T-helper 1 cell treated with Interleukin-12 subunit alpha and Interleukin-12 subunit beta and Interleukin-4 antibody, amounts not matched to agents 30 μg/mL and 1 μg/mL, for 36 hours (primary cell): ENCODE measurements around the gene TNRC6B.
"Not testable (repeated sequence)": the region's sequence is repeated elsewhere in the genome, so short reads cannot be mapped to it uniquely, and the experiment has no call there.

ENCODE experiments used
- H3K27ac Mint-ChIP-seq: one replicate; pipeline ENCODE4 v1.8.0; 2021; ENCODE audit warnings: mild to moderate bottlenecking, mixed read lengths
- H3K27me3 Mint-ChIP-seq: one replicate; pipeline ENCODE4 v1.8.0; 2021; ENCODE audit warnings: low read depth, mixed read lengths
- H3K36me3 Mint-ChIP-seq: one replicate; pipeline ENCODE4 v1.8.0; 2021; ENCODE audit warnings: low read depth, mixed read lengths
- H3K4me1 Mint-ChIP-seq: one replicate; pipeline ENCODE4 v1.8.0; 2021; ENCODE audit warnings: low read depth, mixed read lengths
- H3K4me3 Mint-ChIP-seq: one replicate; pipeline ENCODE4 v1.8.0; 2021; ENCODE audit warnings: mild to moderate bottlenecking, moderate library complexity, mixed read lengths
- H3K9me3 Mint-ChIP-seq: one replicate; pipeline ENCODE4 v1.8.0; 2021; ENCODE audit warnings: mixed read lengths

The TNRC6B gene, protein sequence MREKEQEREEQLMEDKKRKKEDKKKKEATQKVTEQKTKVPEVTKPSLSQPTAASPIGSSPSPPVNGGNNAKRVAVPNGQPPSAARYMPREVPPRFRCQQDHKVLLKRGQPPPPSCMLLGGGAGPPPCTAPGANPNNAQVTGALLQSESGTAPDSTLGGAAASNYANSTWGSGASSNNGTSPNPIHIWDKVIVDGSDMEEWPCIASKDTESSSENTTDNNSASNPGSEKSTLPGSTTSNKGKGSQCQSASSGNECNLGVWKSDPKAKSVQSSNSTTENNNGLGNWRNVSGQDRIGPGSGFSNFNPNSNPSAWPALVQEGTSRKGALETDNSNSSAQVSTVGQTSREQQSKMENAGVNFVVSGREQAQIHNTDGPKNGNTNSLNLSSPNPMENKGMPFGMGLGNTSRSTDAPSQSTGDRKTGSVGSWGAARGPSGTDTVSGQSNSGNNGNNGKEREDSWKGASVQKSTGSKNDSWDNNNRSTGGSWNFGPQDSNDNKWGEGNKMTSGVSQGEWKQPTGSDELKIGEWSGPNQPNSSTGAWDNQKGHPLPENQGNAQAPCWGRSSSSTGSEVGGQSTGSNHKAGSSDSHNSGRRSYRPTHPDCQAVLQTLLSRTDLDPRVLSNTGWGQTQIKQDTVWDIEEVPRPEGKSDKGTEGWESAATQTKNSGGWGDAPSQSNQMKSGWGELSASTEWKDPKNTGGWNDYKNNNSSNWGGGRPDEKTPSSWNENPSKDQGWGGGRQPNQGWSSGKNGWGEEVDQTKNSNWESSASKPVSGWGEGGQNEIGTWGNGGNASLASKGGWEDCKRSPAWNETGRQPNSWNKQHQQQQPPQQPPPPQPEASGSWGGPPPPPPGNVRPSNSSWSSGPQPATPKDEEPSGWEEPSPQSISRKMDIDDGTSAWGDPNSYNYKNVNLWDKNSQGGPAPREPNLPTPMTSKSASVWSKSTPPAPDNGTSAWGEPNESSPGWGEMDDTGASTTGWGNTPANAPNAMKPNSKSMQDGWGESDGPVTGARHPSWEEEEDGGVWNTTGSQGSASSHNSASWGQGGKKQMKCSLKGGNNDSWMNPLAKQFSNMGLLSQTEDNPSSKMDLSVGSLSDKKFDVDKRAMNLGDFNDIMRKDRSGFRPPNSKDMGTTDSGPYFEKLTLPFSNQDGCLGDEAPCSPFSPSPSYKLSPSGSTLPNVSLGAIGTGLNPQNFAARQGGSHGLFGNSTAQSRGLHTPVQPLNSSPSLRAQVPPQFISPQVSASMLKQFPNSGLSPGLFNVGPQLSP (N-terminal part only)

DNA sequence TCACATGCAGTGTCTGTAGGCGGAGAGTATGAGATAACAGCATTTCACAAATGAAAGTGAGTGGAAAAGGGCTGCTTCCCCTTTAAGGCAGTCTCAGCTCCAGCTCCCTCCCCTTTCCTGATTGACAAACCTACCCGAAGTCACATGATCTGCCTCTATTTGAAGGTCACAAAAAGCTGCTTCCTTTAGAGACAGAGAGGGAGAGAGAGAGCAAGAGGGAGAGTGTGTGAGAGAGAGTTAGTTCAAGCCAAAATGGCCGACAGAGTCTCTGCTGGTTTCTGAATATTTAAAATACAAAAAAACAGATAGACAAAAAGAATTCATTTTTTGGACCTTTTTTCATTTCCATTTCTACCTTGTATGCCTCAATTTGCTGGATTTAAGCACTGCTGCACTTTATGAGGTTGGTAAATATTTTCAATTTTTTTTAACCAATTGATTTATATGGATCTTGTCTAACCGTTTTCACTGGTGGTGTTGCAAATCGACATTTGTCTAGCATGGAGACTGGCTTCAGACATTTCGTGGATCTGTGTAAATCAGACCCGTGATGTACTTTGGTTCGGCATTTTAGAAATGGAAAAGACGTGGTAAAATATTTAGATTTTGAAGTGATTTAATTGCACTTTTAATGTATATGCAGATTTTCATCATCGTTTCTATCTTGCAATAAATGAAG lies at the start of gene TNRC6B:
Gene TNRC6B, plus strand, starts transcription at position 188 of the 679 bp plus-strand sequence. Its CDS starts 211 bp downstream, at position 399.
- Mint-ChIP-seq H3K36me3 (peaks cover 12% of the 10 kb centered on the region), H3K27me3 (no peaks in the 10 kb centered on the region), H3K9me3 (no peaks in the 10 kb centered on the region), H3K27ac (peak within 1 kb of the TSS; percentile 95), H3K4me3 (peak within 1 kb of the TSS; percentile 90), H3K4me1 (peaks cover 43% of the 10 kb centered on the region)

DNA sequence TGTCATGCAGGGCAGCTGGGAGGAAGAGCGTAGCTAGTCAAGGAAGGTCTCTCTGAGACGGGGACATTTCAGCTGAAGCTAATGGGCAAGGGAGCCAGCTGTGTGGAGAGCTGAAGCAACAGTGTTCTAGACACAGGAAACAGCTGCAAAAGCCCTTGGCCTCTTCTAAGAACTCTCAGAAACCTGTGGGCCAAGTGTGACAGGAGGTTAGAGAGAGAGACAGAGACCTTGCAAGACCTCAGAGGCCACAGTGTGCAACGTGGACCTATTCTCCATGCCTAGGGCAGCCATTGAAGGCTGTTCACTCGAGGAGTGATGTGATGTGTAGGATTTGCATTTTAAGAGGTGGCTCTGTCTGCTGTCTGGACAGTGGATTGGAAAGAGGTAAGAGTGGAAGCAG lies 48.7 kb upstream of the TNRC6B start:
- H3K36me3 Mint-ChIP-seq: peaks cover 35% of the 10 kb centered on the region
- no peaks in the 10 kb centered on the region for H3K27me3 Mint-ChIP-seq
- peak overlapping the region; percentile 91 for H3K27ac Mint-ChIP-seq
- peaks cover 7% of the 10 kb centered on the region for H3K9me3 Mint-ChIP-seq
- peaks cover 31% of the 10 kb centered on the region for H3K4me1 Mint-ChIP-seq
- peak overlapping the region; percentile 72 for H3K4me3 Mint-ChIP-seq

DNA sequence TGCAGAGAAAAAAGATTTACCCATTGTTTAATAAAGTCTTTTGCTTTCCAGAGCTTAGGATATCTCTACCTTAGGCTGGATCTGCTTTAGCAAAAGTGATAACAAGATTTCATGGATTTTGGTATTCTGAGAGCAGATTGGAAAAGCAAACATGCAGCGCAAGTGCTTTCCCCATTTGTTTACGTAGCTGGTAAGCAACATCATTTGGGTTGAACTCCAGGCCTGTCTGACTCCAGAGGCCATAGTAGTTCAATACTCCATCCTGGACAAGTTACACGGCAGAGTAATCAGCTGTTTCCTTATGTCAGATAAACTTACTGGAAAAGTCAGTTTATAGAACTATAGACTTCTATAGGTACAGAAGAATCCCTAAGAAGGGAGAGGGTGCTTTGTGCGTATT lies 40.6 kb upstream of the TNRC6B start:
- H3K9me3 Mint-ChIP-seq: no peaks in the 10 kb centered on the region
- peaks cover 3% of the 10 kb centered on the region for H3K4me1 Mint-ChIP-seq
- no peak overlapping the region for H3K27ac Mint-ChIP-seq
- H3K4me3 Mint-ChIP-seq: no peak overlapping the region
- no peaks in the 10 kb centered on the region for H3K27me3 Mint-ChIP-seq
- peaks cover 23% of the 10 kb centered on the region for H3K36me3 Mint-ChIP-seq

DNA sequence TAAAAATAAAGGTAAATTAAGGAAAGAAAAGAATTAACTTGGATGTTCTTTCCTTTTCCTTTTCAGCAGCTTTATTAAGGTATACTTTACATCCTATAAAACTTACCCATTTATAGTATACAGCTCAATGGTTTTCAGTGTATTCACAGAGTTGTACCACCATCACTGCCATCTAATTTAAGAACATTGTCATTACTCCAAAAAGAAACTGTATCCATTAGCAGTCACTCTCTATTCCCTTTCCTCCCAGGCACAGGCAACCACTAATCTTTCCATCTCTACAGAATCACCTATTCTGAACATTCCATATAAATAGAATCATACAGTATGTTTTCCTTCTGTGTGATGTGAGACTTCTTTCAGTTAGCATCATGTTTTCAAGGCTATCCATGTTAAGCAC lies 38.9 kb upstream of the TNRC6B start:
- H3K36me3 Mint-ChIP-seq: peaks cover 20% of the 10 kb centered on the region
- H3K27ac Mint-ChIP-seq: no peak overlapping the region
- no peaks in the 10 kb centered on the region for H3K27me3 Mint-ChIP-seq
- no peaks in the 10 kb centered on the region for H3K9me3 Mint-ChIP-seq
- H3K4me3 Mint-ChIP-seq: no peak overlapping the region
- no peaks in the 10 kb centered on the region for H3K4me1 Mint-ChIP-seq

DNA sequence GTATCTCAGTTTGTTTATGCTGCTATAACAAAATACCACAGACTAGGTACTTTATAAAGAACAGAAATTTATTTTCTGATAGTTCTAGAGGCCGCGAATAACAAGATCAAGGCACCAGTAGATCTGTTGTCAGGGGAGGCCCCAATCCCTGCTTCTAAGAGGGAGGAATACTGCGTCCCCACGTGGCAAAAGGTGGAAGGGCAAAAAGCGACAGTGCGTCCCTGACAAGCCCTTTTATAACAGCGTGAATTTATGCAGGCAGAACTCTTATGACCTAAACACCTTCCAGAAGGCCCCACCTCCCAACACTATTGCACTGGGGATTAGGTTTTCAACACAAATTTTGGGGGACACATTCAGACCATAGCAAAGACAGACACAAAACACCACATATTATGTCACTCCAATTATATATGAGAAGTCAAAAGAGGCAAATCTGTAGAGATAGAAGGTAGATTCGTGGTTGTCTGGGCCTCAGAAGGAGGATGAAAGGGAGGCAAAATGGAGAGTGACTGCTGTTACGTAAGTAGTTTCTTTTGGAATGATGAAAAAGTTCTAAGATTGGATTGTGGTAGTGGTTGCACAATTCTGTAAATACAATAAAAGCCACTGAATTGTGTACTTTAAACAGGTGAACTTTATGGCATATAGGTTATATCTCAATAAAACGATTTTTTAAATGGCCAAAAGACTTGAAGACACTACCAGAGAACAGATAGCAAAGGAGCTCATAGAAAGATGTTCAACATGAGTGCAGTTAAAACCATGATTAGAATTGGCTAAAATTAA lies 30.1 kb upstream of the TNRC6B start:
- Mint-ChIP-seq H3K4me1 (peaks cover 3% of the 10 kb centered on the region), H3K27me3 (no peaks in the 10 kb centered on the region), H3K4me3 (no peak overlapping the region), H3K36me3 (peaks cover 10% of the 10 kb centered on the region), H3K27ac (no peak overlapping the region), H3K9me3 (no peaks in the 10 kb centered on the region)

DNA sequence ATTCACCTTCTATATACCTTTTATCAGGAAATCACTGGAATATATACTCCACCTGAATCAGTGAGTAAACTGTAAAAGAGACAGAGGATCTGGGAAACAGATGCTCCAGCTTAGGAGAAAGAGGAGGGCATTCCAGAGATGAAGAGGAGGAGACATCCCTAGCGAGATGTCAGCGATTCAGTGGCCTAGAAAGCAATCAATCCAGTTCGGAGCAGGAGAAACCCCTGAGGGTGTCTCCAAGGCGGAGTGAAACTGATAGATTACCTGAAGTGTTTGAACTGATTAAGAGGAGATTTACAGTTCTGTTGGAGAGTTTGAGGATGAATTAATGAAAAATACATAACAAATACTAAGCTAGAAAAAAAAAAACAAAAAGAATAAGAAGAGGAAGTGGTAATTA lies 24.5 kb upstream of the TNRC6B start:
- peaks cover 4% of the 10 kb centered on the region for H3K4me1 Mint-ChIP-seq
- H3K4me3 Mint-ChIP-seq: no peak overlapping the region
- no peak overlapping the region for H3K27ac Mint-ChIP-seq
- no peaks in the 10 kb centered on the region for H3K27me3 Mint-ChIP-seq
- H3K36me3 Mint-ChIP-seq: peaks cover 7% of the 10 kb centered on the region
- no peaks in the 10 kb centered on the region for H3K9me3 Mint-ChIP-seq

DNA sequence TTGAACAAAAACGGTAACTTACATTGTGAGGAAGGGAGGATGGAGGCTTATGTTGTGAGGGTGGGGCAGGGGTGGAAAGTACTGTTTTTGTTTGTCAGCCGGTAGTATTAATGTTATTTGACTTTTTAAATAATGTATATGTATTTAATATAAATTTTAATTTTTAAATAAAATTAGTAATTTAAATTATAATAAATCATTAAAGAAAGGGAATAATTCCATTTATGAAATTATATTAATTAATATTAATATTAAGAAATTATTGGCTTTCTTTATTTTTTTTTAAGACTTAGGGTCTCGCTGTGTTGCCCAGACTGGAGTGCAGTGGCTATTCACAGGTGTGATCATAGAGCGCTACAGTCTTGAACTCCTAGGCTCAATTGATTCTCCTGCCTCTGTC lies 24.0 kb upstream of the TNRC6B start:
- no peaks in the 10 kb centered on the region for H3K27me3 Mint-ChIP-seq
- no peak overlapping the region for H3K4me3 Mint-ChIP-seq
- H3K27ac Mint-ChIP-seq: no peak overlapping the region
- peaks cover 4% of the 10 kb centered on the region for H3K4me1 Mint-ChIP-seq
- H3K36me3 Mint-ChIP-seq: peaks cover 7% of the 10 kb centered on the region
- H3K9me3 Mint-ChIP-seq: no peaks in the 10 kb centered on the region

DNA sequence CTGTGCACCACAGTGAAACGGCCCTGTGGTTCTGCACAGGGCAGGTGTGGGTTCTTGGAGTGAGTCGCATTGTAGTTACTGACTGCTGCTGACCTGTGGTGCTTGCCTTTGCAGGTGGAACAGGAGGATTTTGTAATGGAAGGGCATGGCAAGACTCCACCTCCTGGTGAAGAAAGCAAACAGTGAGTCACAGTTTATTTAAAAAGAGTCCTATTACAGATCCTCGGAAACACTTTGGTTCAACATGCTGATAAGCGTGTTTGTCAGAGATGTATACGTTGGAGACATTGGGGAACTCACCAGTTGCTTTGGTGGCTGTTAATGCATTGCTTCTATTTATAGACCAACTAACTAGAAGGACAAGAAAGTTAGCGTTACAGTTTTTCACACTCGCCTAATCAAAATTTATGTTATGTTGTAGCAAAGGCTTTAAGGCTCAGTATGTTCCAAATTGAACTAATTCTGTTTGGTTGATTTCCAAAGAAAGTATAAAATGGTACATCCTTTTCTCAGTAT lies 21.7 kb upstream of the TNRC6B start:
- Mint-ChIP-seq H3K4me3 (no peak overlapping the region), H3K36me3 (peaks cover 5% of the 10 kb centered on the region), H3K27ac (no peak overlapping the region), H3K9me3 (no peaks in the 10 kb centered on the region), H3K27me3 (no peaks in the 10 kb centered on the region), H3K4me1 (peaks cover 4% of the 10 kb centered on the region)

DNA sequence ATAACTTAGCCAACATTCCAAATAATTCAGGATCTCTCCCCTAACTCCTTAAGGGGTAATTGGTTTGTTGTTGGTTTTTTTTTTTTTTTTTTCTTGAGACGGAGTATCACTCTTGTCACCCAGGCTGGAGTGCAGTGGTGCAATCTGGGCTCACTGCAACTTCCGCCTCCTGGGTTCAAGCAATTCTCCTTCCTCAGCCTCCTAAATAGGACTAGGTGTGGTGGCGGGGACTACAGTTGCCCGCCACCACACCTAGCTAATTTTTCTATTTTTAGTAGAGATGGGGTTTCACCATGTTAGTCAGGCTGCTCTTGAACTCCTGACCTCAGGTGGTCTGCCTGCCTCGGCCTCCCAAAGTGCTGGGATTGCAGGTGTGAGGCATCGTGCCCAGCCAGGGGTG lies 21.0 kb upstream of the TNRC6B start:
- not testable (repeated sequence) for H3K9me3 Mint-ChIP-seq, H3K27ac Mint-ChIP-seq, H3K4me3 Mint-ChIP-seq, H3K4me1 Mint-ChIP-seq, H3K36me3 Mint-ChIP-seq, H3K27me3 Mint-ChIP-seq

DNA sequence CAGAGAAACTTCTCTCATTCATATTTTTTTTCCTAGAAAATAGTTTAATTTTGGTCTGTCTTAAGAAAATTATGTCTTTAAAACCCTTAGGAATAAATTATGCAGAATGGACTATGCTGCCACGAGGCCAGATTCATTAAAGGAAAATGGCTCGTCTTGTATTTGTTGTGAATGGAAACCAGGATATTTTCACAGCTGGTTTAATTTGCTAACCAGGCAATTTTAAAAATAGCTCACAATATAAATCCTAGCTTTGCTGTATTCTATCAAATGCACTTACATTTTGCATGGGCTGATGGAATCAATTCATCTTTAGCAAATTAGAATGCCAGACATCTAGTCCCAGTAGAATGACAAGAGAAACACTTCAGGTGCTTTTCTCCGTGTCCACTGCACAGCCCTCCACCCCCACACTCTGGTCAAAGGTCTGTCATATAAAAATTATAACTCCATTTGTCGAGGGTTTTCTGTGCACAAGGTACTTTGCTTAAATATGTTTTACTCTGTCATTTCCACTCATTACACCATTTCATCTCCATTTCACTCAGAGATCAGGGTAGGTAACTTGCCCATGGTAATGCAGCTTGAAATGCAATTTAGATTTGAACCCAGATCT lies 20.3 kb upstream of the TNRC6B start:
- H3K36me3 Mint-ChIP-seq: peaks cover 5% of the 10 kb centered on the region
- H3K27me3 Mint-ChIP-seq: no peaks in the 10 kb centered on the region
- H3K4me3 Mint-ChIP-seq: no peak overlapping the region
- H3K27ac Mint-ChIP-seq: no peak overlapping the region
- H3K9me3 Mint-ChIP-seq: no peaks in the 10 kb centered on the region
- H3K4me1 Mint-ChIP-seq: peaks cover 2% of the 10 kb centered on the region

DNA sequence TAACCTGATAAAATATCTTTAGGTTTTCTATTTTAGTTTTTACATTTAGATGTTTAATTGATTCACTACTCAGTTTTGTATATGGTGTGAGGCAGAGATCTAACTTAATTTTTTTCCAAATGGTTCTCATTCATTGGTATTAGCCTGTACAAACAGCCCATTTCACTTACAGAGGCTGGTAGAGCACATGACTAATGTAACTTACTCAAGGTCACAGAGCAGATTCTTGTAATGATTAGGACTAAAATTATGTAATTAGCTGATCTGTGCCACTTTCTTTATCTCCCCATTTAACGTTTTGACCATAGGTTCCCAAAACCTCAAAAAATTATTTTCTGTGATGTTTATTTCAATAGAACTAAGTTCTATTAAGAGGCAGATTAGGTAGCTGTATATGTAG lies 16.5 kb upstream of the TNRC6B start:
- no peak overlapping the region for H3K27ac Mint-ChIP-seq
- H3K27me3 Mint-ChIP-seq: no peaks in the 10 kb centered on the region
- H3K36me3 Mint-ChIP-seq: peaks cover 20% of the 10 kb centered on the region
- H3K4me1 Mint-ChIP-seq: no peaks in the 10 kb centered on the region
- peaks cover 10% of the 10 kb centered on the region for H3K9me3 Mint-ChIP-seq
- H3K4me3 Mint-ChIP-seq: no peak overlapping the region

DNA sequence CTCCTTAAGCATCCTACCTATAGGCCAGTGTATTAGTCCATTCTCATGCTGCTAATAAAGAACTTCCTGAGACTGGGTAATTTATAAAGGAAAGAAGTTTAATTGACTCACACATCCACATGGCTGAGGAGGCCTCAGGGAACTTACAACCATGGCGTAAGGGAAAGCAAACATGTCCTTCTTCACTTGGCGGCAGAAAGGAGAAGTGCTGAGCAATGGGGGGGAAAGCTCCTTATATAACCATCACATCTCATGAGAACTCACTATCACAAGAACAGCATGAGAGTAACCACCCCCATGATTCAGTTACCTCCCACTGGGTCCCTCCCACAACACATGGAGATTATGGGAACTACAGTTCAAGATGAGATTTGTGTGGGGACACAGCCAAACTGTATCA lies 12.2 kb upstream of the TNRC6B start:
- not testable (repeated sequence) for H3K4me1 Mint-ChIP-seq, H3K4me3 Mint-ChIP-seq, H3K27ac Mint-ChIP-seq, H3K27me3 Mint-ChIP-seq
- Mint-ChIP-seq H3K9me3 (peaks cover 14% of the 10 kb centered on the region), H3K36me3 (peaks cover 24% of the 10 kb centered on the region)
